Measurements from ENCODE around the gene PTPN23.
A peak's percentile ranks its signal among the peaks of the same experiment; 100 is the strongest.

The PTPN23 gene

DNA sequence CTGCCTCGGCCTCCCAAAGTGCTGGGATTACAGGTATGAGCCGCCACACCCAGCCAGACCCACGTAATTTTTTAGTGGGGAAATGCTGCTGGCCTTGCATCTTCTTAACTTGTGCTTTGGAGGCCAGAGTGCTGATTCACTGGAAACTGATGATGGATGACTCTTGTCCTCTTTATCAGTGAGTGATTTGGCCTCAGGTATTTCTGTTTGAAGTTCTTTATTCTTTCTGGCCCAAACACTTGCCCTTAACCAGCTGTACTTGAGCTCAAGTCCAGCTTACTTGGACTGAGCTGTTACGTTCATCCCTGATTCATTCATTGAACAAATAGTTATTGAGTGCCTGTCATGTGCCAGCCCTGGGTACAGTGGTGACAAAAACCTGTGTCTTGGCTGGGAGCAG, 4.2 kb downstream of the PTPN23 start:
- no peaks in the 10 kb centered on the region for H3K27me3 ChIP-seq (replicated peaks; ENCODE audit: control insufficient read depth, insufficient read depth, low read length, poor library complexity, severe bottlenecking)
- no peaks in the 10 kb centered on the region for H3K9me3 ChIP-seq (ENCODE audit: control insufficient read depth, low read length)
- no peak for DNase-seq
- no peak overlapping the region for H3K27ac ChIP-seq (ENCODE audit: insufficient read depth, low read length, poor library complexity, severe bottlenecking)
- peaks cover 11% of the 10 kb centered on the region for H3K4me1 ChIP-seq (ENCODE audit: control insufficient read depth, insufficient read depth, low read length, poor library complexity, severe bottlenecking)
- H3K4me3 ChIP-seq (ENCODE audit: insufficient read depth, low read depth, low read length, poor library complexity, severe bottlenecking), result no peak overlapping the region
- peaks cover 4% of the 10 kb centered on the region for H3K36me3 ChIP-seq (ENCODE audit: control insufficient read depth, insufficient read depth, low read length)

- Histone ChIP-seq H3K27me3 (replicated peaks; ENCODE audit: control insufficient read depth, insufficient read depth, low read length, poor library complexity, severe bottlenecking) (no peaks in the 10 kb centered on the region), H3K9me3 (ENCODE audit: control insufficient read depth, low read length) (no peaks in the 10 kb centered on the region), H3K4me1 (ENCODE audit: control insufficient read depth, insufficient read depth, low read length, poor library complexity, severe bottlenecking) (peaks cover 9% of the 10 kb centered on the region), H3K36me3 (ENCODE audit: control insufficient read depth, insufficient read depth, low read length) (peaks cover 4% of the 10 kb centered on the region), H3K4me3 (ENCODE audit: insufficient read depth, low read depth, low read length, poor library complexity, severe bottlenecking) (no peak overlapping the region), H3K27ac (ENCODE audit: insufficient read depth, low read length, poor library complexity, severe bottlenecking) (no peak overlapping the region)
- DNase-seq, result no peak
Observed at GRCh38 chr3:47385796-47386195, 5.0 kb downstream of the PTPN23 start.

DNA sequence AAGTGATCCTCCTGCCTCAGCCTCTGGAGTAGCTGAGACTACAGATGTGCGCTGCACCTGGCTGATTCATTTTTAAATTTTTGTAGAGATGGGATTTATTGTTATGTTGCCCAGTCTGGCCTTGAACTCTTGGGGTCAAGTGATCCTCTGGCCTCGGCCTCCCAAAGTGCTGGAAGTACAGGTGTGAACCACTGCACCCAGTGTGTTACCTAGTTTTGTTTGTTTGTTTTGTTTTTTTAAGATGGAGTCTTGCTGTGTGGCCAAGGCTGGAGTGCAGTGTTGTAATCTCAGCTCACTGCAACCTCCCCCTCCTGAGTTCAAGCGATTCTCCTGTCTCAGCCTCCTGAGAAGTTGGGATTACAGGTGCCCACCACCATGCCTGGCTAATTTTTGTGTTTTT, 12.1 kb downstream of the PTPN23 start:
- no peaks in the 10 kb centered on the region for H3K9me3 ChIP-seq (ENCODE audit: control insufficient read depth, low read length)
- DNase-seq, result no peak
- no peaks in the 10 kb centered on the region for H3K4me1 ChIP-seq (ENCODE audit: control insufficient read depth, insufficient read depth, low read length, poor library complexity, severe bottlenecking)
- peaks cover 17% of the 10 kb centered on the region for H3K36me3 ChIP-seq (ENCODE audit: control insufficient read depth, insufficient read depth, low read length)
- H3K4me3 ChIP-seq (ENCODE audit: insufficient read depth, low read depth, low read length, poor library complexity, severe bottlenecking), result no peak overlapping the region
- H3K27me3 ChIP-seq (replicated peaks; ENCODE audit: control insufficient read depth, insufficient read depth, low read length, poor library complexity, severe bottlenecking), result no peaks in the 10 kb centered on the region
- H3K27ac ChIP-seq (ENCODE audit: insufficient read depth, low read length, poor library complexity, severe bottlenecking), result no peak overlapping the region

GRCh38 chr3:47394140-47394870, 13.5 kb downstream of the PTPN23 start:
- Histone ChIP-seq H3K36me3 (ENCODE audit: control insufficient read depth, insufficient read depth, low read length) (peaks cover 17% of the 10 kb centered on the region), H3K4me1 (ENCODE audit: control insufficient read depth, insufficient read depth, low read length, poor library complexity, severe bottlenecking) (no peaks in the 10 kb centered on the region), H3K9me3 (ENCODE audit: control insufficient read depth, low read length) (no peaks in the 10 kb centered on the region), H3K27me3 (replicated peaks; ENCODE audit: control insufficient read depth, insufficient read depth, low read length, poor library complexity, severe bottlenecking) (no peaks in the 10 kb centered on the region), H3K27ac (ENCODE audit: insufficient read depth, low read length, poor library complexity, severe bottlenecking) (peak overlapping the region; percentile 3), H3K4me3 (ENCODE audit: insufficient read depth, low read depth, low read length, poor library complexity, severe bottlenecking) (no peak overlapping the region)
- no peak for DNase-seq

GRCh38 chr3:47394881-47395280, 14.1 kb downstream of the PTPN23 start:
- Histone ChIP-seq H3K27me3 (replicated peaks; ENCODE audit: control insufficient read depth, insufficient read depth, low read length, poor library complexity, severe bottlenecking) (no peaks in the 10 kb centered on the region), H3K4me1 (ENCODE audit: control insufficient read depth, insufficient read depth, low read length, poor library complexity, severe bottlenecking) (no peaks in the 10 kb centered on the region), H3K27ac (ENCODE audit: insufficient read depth, low read length, poor library complexity, severe bottlenecking) (no peak overlapping the region), H3K9me3 (ENCODE audit: control insufficient read depth, low read length) (no peaks in the 10 kb centered on the region), H3K36me3 (ENCODE audit: control insufficient read depth, insufficient read depth, low read length) (peaks cover 17% of the 10 kb centered on the region), H3K4me3 (ENCODE audit: insufficient read depth, low read depth, low read length, poor library complexity, severe bottlenecking) (no peak overlapping the region)
- DNase-seq, result no peak

- Histone ChIP-seq H3K27me3 (replicated peaks; ENCODE audit: control insufficient read depth, insufficient read depth, low read length, poor library complexity, severe bottlenecking) (no peaks in the 10 kb centered on the region), H3K4me3 (ENCODE audit: insufficient read depth, low read depth, low read length, poor library complexity, severe bottlenecking) (no peak overlapping the region), H3K36me3 (ENCODE audit: control insufficient read depth, insufficient read depth, low read length) (peaks cover 20% of the 10 kb centered on the region), H3K27ac (ENCODE audit: insufficient read depth, low read length, poor library complexity, severe bottlenecking) (no peak overlapping the region), H3K4me1 (ENCODE audit: control insufficient read depth, insufficient read depth, low read length, poor library complexity, severe bottlenecking) (no peaks in the 10 kb centered on the region), H3K9me3 (ENCODE audit: control insufficient read depth, low read length) (no peaks in the 10 kb centered on the region)
- DNase-seq, result no peak
Observed at GRCh38 chr3:47398228-47398627, 17.4 kb downstream of the PTPN23 start.

DNA sequence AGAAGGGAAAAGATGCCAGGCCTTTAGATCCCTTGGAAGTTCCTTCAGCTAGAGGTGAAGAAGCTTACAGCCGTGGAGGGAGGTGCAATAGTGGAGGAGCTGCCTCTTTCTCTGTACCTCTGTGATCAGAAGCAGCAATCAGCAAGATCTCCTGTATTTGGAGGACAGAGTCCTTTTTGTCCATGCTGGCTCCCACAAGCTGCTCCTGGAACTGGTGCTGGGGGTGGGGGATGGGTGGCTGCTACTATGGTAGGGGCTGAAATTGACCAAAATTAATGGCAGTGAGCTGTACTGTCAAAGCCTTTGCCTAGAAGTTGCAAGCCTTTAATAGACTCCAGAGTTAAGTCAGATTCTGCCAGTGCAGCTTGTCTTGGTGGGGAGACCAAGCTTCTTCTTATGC, 18.2 kb downstream of the PTPN23 start:
- no peaks in the 10 kb centered on the region for H3K4me1 ChIP-seq (ENCODE audit: control insufficient read depth, insufficient read depth, low read length, poor library complexity, severe bottlenecking)
- H3K36me3 ChIP-seq (ENCODE audit: control insufficient read depth, insufficient read depth, low read length), result peaks cover 20% of the 10 kb centered on the region
- no peak overlapping the region for H3K4me3 ChIP-seq (ENCODE audit: insufficient read depth, low read depth, low read length, poor library complexity, severe bottlenecking)
- no peaks in the 10 kb centered on the region for H3K9me3 ChIP-seq (ENCODE audit: control insufficient read depth, low read length)
- DNase-seq, result no peak
- H3K27me3 ChIP-seq (replicated peaks; ENCODE audit: control insufficient read depth, insufficient read depth, low read length, poor library complexity, severe bottlenecking), result no peaks in the 10 kb centered on the region
- no peak overlapping the region for H3K27ac ChIP-seq (ENCODE audit: insufficient read depth, low read length, poor library complexity, severe bottlenecking)

DNA sequence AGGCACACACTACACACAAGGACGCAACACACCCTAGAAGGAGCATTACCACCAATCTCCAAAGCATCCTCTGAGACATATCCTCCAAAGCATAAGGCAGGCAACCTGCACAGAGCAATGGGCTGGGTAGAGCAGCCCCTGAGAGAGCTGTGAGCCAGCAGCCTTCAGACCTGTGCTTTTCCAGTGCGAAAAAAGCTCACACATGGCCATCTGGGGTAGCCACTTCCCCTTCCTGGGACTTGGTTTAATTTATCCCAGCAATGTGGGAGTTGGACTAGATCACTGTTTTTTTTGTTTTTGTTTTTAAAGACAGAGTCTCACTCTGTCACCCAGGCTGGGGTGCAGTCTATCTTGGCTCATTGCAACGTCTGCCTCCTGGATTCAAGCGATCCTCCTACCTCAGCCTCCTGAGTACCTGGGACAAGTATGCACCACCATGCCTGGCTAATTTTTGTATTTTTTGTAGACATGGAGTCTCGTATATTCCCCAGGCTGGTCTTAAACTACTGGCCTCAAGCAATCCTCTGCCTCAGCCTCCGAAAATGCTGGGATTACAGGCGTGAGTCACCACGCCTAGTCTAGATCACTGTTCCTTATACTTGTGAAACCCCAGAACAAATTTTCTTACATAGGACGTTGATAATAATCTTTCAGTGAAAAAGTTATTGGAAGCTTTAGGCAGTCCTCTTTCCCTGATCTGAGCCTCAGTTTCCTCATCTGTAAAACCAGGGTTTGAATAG, 18.9 kb downstream of the PTPN23 start:
- Histone ChIP-seq H3K4me3 (ENCODE audit: insufficient read depth, low read depth, low read length, poor library complexity, severe bottlenecking) (no peak overlapping the region), H3K4me1 (ENCODE audit: control insufficient read depth, insufficient read depth, low read length, poor library complexity, severe bottlenecking) (no peaks in the 10 kb centered on the region), H3K36me3 (ENCODE audit: control insufficient read depth, insufficient read depth, low read length) (peaks cover 20% of the 10 kb centered on the region), H3K27ac (ENCODE audit: insufficient read depth, low read length, poor library complexity, severe bottlenecking) (no peak overlapping the region), H3K9me3 (ENCODE audit: control insufficient read depth, low read length) (no peaks in the 10 kb centered on the region), H3K27me3 (replicated peaks; ENCODE audit: control insufficient read depth, insufficient read depth, low read length, poor library complexity, severe bottlenecking) (no peaks in the 10 kb centered on the region)
- DNase-seq, result no peak

DNA sequence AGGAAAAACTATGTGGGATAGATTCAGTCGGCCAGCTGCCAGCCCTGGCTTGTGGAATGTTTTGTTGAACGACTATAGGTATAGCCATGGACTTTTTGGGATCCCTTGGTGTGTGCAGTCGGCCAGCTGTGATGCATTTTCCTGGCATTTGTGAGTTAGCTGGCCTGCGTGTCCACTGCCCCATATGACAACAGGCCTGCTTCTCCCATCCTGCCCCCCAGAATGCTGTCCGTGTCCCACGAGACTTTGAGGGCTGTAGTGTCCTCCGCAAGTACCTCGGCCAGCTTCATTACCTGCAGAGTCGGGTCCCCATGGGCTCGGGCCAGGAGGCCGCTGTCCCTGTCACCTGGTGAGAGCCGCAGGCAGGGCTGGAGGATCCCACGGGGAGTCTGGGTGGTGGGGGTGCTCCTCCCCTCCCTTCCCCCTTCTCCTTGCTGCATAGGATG, 23.6 kb downstream of the PTPN23 start:
- Histone ChIP-seq H3K27me3 (replicated peaks; ENCODE audit: control insufficient read depth, insufficient read depth, low read length, poor library complexity, severe bottlenecking) (no peaks in the 10 kb centered on the region), H3K4me1 (ENCODE audit: control insufficient read depth, insufficient read depth, low read length, poor library complexity, severe bottlenecking) (no peaks in the 10 kb centered on the region), H3K36me3 (ENCODE audit: control insufficient read depth, insufficient read depth, low read length) (peaks cover 47% of the 10 kb centered on the region), H3K4me3 (ENCODE audit: insufficient read depth, low read depth, low read length, poor library complexity, severe bottlenecking) (no peak overlapping the region), H3K9me3 (ENCODE audit: control insufficient read depth, low read length) (no peaks in the 10 kb centered on the region), H3K27ac (ENCODE audit: insufficient read depth, low read length, poor library complexity, severe bottlenecking) (no peak overlapping the region)
- no peak for DNase-seq
